Ecto neural progenitor cell (in vitro differentiated cells): ENCODE results near the gene TRIM40.
"Not testable (repeated sequence)": the region's sequence is repeated elsewhere in the genome, so short reads cannot be mapped to it uniquely, and the experiment has no call there.

Experiments used
- DNase-seq: peaks from one replicate; pipeline ENCODE4 v3.0.0-alpha.2; 2018; ENCODE audit warnings: low spot score

The TRIM40 gene

DNA sequence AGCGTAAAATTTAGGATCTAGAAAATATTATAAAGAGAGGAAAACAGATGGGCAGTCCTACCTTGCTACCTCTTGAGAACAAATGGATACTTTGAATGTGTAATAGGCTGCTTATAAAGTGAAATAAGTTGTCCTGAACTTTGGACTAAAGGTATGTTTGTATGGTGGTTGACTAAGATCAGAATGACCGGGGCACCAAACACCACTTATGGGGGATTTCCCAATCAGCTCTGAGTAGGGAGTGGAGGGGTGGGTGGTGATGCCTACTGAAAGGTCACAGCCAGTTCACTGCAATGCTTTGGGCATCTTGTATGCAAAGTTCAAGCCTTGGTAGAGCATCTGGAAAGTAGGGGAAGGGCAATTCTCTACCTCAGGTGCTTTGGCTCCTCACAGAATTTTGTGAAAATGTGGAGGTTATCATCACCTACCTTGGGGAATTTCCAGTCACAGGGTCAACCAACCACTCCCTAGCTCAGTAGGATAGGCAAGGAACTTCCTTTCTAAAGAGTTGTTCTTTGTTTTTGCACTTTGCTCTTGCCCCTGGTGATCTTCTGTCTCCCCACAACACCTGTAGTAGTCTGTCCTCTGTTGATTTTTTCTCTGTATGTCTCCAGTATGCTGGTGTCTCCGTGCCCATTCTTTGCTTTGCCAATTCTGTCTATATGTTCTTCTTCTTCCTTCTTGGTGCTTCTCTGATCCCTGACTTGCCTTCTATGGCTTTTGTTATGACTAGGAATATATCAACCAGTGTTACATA, 22.8 kb upstream of the TRIM40 start, which contains the start of gene TRIM31:
TRIM31 (minus strand) TSS at position 88 of the 757 bp plus-strand sequence. CDS start 285 bp downstream, outside the sequence.
- DNase-seq: no peak

GRCh38 chr6:30113841-30114240, 22.1 kb upstream of the TRIM40 start:
- DNase-seq: no peak

DNA sequence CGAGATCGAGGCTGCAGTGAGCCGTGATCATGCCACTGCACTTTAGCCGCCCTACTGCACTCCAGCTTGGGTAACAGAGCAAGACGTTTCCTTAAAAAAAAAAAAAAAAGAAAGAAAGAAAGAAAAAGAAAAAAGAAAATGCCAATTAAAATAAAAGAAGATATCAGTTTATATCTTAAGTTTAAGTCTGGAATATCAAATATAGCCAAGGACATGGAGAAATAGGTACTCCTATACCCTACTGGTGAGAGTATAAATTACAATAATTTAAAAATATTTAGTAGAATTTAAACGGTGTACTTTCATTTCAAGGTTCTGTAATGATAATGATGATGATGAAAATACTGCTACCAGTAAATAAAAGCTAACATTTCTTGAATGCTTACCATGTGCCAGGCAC, 19.2 kb upstream of the TRIM40 start:
- no peak for DNase-seq

DNA sequence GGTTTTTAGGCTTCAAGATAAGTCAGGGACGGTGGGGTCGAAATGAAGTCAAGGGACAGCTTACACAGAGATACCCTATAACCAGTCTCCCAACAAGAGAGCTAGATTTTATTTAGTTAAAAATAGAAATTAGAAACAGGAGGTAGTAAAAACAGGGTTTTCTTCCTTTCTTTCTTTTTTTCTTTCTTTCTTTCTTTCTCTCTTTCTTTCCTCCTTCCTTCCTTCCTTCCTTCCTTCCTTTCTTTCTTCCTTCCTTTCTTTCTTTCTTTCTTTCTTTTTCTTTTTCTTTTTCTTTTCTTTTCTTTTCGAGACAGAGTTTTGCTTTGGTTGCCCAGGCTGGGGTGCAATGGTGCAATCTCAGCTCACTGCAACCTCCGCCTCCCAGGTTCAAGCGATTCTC, 17.2 kb upstream of the TRIM40 start:
- not testable (repeated sequence) for DNase-seq

- DNase-seq: no peak
These were observed 14.2 kb upstream of the TRIM40 start for GRCh38 chr6:30121446-30122366.

GRCh38 chr6:30122515-30122914, 13.4 kb upstream of the TRIM40 start:
- no peak for DNase-seq

DNA sequence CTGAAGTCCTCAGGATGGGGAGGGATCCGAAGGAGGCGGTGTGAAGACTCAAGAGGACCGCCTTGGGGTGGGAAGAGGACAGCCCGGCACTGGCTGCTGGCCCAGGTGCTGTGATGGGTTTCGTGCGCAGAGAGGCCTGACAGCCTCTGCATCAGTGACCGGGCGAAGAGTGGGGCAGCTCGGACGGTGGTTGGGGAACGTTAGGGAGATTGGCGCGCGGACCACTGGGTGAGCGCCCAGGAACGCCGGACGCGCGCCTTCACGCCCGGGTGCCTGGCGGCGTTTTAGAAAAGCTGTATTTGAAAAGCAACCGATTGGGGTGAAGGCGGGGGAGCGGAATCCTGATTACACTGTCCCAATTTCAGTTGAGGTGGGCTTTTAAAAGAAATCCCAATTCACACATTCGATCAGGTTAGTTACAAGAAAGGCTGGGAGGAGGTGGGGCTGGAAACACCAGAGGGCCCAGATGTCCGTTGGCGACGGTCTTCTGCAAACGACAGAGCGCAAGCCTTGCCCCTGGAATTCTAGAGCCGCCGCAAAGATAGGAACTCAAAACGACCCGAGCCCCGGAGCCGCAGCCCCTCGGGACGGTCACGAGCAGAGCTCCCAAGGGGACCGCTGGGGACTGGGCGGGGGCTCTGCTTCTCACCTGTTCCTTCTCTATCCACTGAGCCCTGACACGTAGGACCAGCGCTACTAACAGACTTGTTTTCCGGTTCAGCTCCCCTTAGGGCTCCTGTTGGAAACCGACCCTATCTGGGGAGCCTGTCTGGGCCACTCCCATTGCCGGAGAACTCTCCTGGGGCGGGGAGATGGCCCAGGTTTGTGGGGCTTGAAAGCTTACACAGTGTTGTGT, 8.5 kb upstream of the TRIM40 start:
- peak; percentile 55 for DNase-seq

- no peak for DNase-seq
These were observed 6.4 kb upstream of the TRIM40 start for GRCh38 chr6:30129265-30130178.

GRCh38 chr6:30130179-30130679, 5.7 kb upstream of the TRIM40 start:
- no peak for DNase-seq

- DNase-seq: peak; percentile 69
These were observed 4.8 kb upstream of the TRIM40 start for GRCh38 chr6:30130887-30131862.

GRCh38 chr6:30131947-30132497, 3.9 kb upstream of the TRIM40 start:
- DNase-seq: no peak

GRCh38 chr6:30135147-30135546, 793 bp upstream of the TRIM40 start:
- no peak for DNase-seq

DNA sequence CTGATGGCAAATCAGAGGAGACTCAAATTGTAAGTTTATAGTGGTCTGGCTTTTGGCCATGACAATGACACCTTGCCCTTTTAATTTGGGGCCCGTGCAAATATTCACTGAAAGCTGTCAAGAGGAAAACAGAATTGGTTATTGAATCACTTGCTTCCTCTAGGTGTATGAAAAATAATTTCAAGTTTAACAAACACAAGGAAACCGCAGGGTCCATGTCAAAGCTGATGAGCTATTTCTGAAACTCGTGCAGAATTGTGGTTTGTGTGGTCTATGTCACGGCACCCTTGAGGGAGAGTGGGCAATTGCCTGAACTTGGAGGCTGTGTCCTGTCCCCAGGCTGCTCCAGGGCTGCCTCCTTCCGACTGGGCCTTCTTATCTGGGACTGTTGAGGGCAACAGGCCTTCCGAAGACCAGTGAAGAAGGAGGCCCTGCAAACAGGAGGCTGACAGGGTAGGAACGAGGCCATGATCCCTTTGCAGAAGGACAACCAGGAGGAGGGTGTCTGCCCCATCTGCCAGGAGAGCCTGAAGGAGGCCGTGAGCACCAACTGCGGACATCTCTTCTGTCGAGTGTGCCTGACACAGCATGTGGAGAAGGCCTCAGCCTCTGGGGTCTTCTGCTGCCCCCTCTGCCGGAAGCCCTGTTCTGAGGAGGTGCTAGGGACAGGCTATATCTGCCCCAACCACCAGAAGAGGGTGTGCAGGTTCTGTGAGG, 788 bp downstream of the TRIM40 start:
- DNase-seq: no peak

DNA sequence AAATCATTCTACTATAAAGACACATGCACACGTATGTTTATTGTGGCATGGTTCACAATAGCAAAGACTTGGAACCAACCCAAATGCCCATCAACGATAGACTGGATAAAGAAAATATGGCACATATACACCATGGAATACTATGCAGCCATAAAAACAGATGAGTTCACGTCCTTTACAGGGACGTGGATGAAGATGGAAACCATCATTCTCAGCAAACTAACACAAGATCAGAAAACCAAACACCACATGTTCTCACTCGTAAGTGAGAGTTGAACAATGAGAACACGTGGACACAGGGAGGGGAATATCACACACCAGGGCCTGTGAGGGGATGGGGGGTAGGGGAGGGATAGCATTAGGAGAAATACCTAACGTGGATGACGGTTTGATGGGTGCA, 4.3 kb downstream of the TRIM40 start:
- DNase-seq: not testable (repeated sequence)

DNA sequence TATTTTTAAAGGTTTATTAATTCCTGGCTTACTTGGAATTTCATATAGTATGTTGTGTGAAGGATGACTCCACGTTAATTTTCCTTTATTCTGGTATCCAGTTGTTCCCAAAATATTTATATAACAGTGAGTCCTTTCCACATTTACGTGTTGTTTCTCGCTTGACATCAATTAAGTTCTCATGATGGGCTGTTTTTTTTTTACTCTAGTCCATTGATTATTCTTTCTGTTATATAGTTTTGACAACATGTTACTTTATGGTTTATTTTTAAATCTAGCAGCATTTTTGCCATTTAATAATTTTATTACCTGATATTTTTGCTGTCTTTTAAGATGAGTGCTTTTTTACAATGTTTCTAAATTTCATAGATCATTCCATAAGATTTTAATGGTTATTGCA, 6.7 kb downstream of the TRIM40 start:
- no peak for DNase-seq

DNA sequence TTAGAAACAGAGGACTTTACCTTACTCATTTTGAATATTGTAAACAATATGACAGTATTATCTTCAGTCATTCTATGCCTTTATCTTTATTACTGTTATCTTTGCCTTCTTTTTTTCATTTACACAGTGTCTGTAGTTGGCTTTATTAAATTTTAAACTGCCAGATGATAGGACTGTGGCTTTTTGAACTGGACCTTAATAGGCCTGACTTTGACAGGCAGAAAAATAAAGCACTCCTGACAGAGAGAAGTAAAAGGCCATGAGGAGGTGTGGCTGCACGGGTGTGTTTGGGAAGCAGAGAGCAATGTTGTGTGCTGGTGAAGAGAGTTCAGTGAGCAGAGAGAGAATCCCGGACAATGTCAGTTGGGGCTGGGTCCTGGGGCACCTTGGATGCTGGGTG, 7.8 kb downstream of the TRIM40 start:
- no peak for DNase-seq

- no peak for DNase-seq
These were observed 8.9 kb downstream of the TRIM40 start for GRCh38 chr6:30144811-30145210.

DNA sequence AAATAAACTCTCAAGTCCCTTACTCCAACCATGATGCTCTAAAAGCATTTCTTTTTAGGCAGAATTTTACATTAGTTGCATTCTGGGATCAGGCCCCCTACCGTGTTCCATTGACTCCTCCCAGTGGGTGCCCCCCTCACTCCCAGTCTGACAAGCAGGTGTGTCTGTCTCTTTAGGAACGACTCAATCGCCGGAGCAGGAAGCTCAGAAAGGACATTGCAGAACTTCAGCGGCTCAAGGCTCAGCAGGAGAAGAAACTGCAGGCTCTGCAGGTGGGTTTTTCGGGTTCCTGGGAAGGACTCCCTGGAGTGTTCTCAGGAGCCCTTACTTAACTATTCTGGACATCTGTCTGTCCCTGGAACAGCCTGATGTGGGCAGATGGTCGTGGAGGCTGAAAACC, 9.9 kb downstream of the TRIM40 start:
- no peak for DNase-seq

DNA sequence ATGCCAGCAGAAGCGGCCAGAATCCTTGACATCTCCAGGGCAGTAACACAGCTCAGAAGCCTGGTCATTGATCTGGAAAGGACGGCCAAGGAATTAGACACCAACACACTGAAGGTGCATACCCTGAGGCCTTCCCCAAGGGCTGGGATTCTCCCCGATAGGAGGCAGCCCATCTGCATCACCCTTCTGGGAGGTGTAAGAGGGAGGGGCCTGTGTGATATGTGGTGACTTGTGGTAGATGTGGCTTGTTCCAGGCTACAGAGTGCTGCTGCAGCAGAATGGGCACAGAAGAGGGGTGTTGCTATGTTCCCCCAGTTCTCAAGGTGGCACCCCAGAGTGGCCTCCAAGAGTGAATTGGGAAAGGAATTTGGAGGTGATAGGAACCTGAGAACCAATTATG, 11.2 kb downstream of the TRIM40 start:
- no peak for DNase-seq
